Adrenal gland (tissue), 12 donors: ENCODE measurements around the gene PAQR6. TPM values are rescaled to one million over a fixed set of nuclear protein-coding genes. Genes with fewer than 3 reads are reported as not detected.
A peak's percentile ranks its signal among the peaks of the same experiment; 100 is the strongest.

Experiments used
- DNase-seq, 7 donors: peaks; one replicate each; pipeline ENCODE4 v3.0.0-alpha.2; 2019 to 2020
- H3K27ac ChIP-seq, 5 donors: fragments of 200-600 bp; sonication (generic) in 4 of 5; 1 replicate in 3 of 5; 2 replicates in 2 of 5; pipeline versions ENCODE4 v1.5.1 to v1.8.0; 2016 to 2020; ENCODE audit warnings: mild to moderate bottlenecking in 1 of 5
- H3K27me3 ChIP-seq: fragments of 200-600 bp; 2 replicates; pipeline ENCODE4 v1.8.0; 2021
- H3K36me3 ChIP-seq, 2 donors: fragments of 200-600 bp; replicated peaks in 1 of 2; 1 replicate in 1 of 2; 2 replicates in 1 of 2; pipeline versions ENCODE4 v1.5.1 to v1.8.0; 2018 to 2022
- H3K4me1 ChIP-seq, 2 donors: fragments of 200-600 bp; replicated peaks in 1 of 2; 1 replicate in 1 of 2; 2 replicates in 1 of 2; pipeline versions ENCODE4 v1.5.1 to v1.8.0; 2018 to 2021
- H3K4me3 ChIP-seq, 4 donors: fragments of 200-600 bp; sonication (generic) in 3 of 4; one replicate each; pipeline ENCODE4 v1.5.1; 2016 to 2018
- H3K9me3 ChIP-seq, 3 donors: fragments of 200-600 bp; sonication (generic) in 1 of 3; replicated peaks in 1 of 3; 1 replicate in 2 of 3; 2 replicates in 1 of 3; pipeline versions ENCODE4 v1.5.1 to v1.8.0; 2016 to 2021
- CTCF ChIP-seq, 6 experiments: fragments of 450-650 bp in 4 of 6; fragments of 200-600 bp in 2 of 6; sonication (generic) in 1 of 6; IDR thresholded peaks; 1 replicate in 5 of 6; 2 replicates in 1 of 6; pipeline versions ENCODE4 v1.5.1 to v1.8.0; 2016 to 2021; ENCODE audit warnings: antibody characterized with exemption in 6 of 6, mild to moderate bottlenecking in 2 of 6, moderate library complexity in 1 of 6
- POLR2A ChIP-seq, 2 donors: fragments of 450-650 bp; IDR thresholded peaks; one replicate each; pipeline ENCODE4 v1.6.1; 2017; ENCODE audit warnings: antibody characterized with exemption in 2 of 2, mild to moderate bottlenecking in 2 of 2, moderate library complexity in 1 of 2
- WGBS, 4 donors: extraction: QIAGEN DNeasy Blood & Tissue Kit in 2 of 4; methylation state at CpG; one replicate each; pipeline versions ENCODE4 v1.1.5 to v1.1.7; 2013 to 2017; 5-methylcytosine and 5-hydroxymethylcytosine counted together
- intact Hi-C, 2 donors: fragments of 100-400 bp; cut with DNase I; formaldehyde crosslinking; loops; one replicate each; pipeline versions ENCODE4 v1.14.1 to v1.15.0; 2022 to 2023
- polyA plus RNA-seq, 3 donors: library from polyadenylated mRNA; stranded (reverse); fragments of 200-250 nt in 2 of 3; fragments of 350-450 nt in 1 of 3; fragmentation: Illumina TruSeq in 1 of 3; extraction: RNeasy Lipid Tissue Mini Kit (QIAGEN cat#74804) in 1 of 3; gene quantifications; one replicate each; pipeline ENCODE4 v1.2.3, GENCODE V29; 2013 to 2014
- total RNA-seq, 9 donors: library from RNA; depleted of rRNA in 4 of 9; stranded (reverse); fragments of >200 nt in 4 of 9; fragments of 120-200 nt in 1 of 9; fragmentation: NEBNext Ultra II Directional in 1 of 9; extraction: Animal tissue kit (Norgen Biotek cat#: 25700) in 1 of 9; gene quantifications; one replicate each; pipeline versions ENCODE4 v1.1.0 to v1.2.4, GENCODE V29; 2013 to 2023
- donor health status: healthy with polysubstance abuse.
- donor health status: Bipolar disorder and iron deficiency.
- donor health status: DM: yes; HTN: yes; CAD: no.
- donor health status: DM: no; HTN: no; CAD: no.
- donor health status: DM: no; HTN: no; CAD: no.
- donor health status: DM: yes; HTN: yes; CAD: no.

PAQR6 gene
- total and polyA plus RNA-seq, 12 donors = 0.53 to 13.8 (median 1.3) TPM; not detected in 2

DNA sequence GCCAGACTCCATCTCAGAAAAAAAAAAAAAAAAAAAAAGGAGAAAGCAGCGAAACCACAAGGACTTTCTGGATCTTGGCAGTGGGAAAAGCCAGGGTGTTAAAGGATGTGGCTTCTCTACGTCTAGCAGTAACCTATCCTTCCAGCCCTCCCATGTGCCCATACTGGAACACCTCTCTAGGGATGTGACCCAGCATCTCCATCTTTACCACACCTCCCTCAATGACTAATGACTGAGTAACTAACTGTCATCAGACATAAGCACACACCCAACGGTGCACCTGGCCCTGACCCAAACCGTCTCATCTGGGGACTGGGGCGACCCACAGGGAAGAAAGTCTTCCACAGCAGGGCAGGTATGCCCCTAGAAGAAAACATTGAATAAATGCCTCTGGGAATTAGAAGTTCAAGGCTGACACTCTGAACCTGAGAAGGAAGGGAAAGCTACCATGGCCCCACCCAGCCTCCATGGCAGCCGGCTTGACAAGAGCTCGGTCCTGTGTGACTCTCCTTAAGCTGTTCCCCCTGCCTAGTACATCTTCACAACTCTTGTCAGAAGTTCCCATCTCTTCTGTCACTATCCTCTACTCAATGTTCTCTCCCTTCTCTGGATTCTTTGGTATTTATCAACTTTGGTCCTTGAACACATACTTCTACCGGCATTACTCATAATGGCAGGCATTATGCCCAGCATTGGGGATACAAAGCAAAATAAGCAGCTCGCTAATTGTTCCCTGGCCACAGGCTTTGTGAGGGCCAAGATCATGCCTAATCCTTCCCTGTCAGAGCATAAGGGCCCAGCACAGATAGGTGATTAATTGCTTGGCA, 14.8 kb upstream of the PAQR6 start:
- DNase-seq = peak; percentile 51 to 81 (median 75)
- 49 to 59% (median 53%) methylated on average over 9 of the region's 9 CpGs for WGBS, 4 donors
- H3K27ac ChIP-seq = peak overlapping the region in 4 of 5 donors; percentile 10 to 69 (median 38)

DNA sequence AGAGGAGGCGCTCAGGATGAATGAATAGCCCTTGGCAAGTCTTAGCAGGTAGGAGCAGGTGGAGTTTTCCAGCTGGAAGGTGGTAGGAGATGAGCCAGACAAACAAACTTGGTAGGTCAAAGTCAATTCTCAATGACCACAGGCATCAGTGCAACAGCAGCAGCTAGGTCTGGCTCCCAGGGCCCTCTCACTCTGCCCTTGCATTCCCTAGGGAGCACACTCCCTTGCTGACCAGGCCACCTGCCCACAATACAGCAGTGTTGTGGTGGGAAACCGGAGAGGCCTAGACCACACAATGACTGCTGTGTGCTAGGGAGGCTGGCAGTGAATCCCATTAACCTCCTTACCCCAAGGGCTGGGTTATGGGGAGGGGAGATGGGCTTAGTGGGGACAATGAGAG, 13.0 kb upstream of the PAQR6 start:
- Histone ChIP-seq H3K36me3 (peaks cover 0 to 94% of the 10 kb centered on the region in 2 donors), H3K27ac (no peak overlapping the region)

More for the DNA sequence above, 14.8 kb upstream of the PAQR6 start:
- intact Hi-C loops = no loop called here
- peaks cover 4 to 12% of the 10 kb centered on the region in 2 donors for H3K4me1 ChIP-seq
- H3K27me3 ChIP-seq = no peaks in the 10 kb centered on the region
- H3K4me3 ChIP-seq = no peak overlapping the region
- TF ChIP-seq POLR2A (IDR thresholded peaks at IDR 0.05) (no peak), CTCF (IDR thresholded peaks at IDR 0.05) (no peak)
- H3K9me3 ChIP-seq = no peaks in the 10 kb centered on the region
- H3K36me3 ChIP-seq = peaks cover 0 to 94% of the 10 kb centered on the region in 2 donors

DNA sequence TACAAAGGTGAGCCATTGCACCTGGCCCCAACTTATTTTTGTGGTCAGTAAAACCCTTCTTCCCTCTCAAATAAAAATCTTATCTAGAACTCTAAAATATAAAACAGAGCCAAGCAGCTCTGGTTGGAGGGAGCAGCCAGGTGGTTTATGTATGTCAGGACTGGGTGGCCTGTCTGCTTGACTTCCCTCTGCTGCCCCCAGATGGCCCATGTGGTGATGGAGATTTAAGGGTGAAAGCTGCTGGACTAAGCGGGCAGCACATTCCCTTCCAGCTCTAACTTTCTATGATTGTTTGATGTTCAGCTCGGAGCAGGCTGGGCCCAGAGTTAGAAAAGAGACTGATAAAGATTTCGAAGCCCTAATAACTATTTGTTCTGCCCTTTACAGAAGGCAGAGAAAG, 11.9 kb upstream of the PAQR6 start:
- 73 to 89% (median 76%) methylated on average over 3 of the region's 3 CpGs for WGBS, 4 donors
- no peak for TF ChIP-seq POLR2A (IDR thresholded peaks at IDR 0.05)
- peak in 1 of 6 experiments; percentile 13 for TF ChIP-seq CTCF (IDR thresholded peaks at IDR 0.05)
- Histone ChIP-seq H3K27me3 (no peaks in the 10 kb centered on the region), H3K4me3 (no peak overlapping the region), H3K4me1 (peaks cover 4 to 12% of the 10 kb centered on the region in 2 donors), H3K9me3 (no peaks in the 10 kb centered on the region), H3K27ac (peak overlapping the region in 1 of 5 donors; percentile 12), H3K36me3 (peaks cover 0 to 95% of the 10 kb centered on the region in 2 donors)
- intact Hi-C loops = no loop called here
- DNase-seq = peak in 1 of 7 donors; percentile 76

More for the DNA sequence above, 13.0 kb upstream of the PAQR6 start:
- no peak for DNase-seq
- intact Hi-C loops = no loop called here
- WGBS, 4 donors = 89 to 95% (median 93%) methylated on average over 2 of the region's 2 CpGs
- Histone ChIP-seq H3K4me3 (no peak overlapping the region), H3K9me3 (no peaks in the 10 kb centered on the region), H3K27me3 (no peaks in the 10 kb centered on the region), H3K4me1 (peaks cover 4 to 12% of the 10 kb centered on the region in 2 donors)
- TF ChIP-seq CTCF (IDR thresholded peaks at IDR 0.05) = no peak
- no peak for TF ChIP-seq POLR2A (IDR thresholded peaks at IDR 0.05)

DNA sequence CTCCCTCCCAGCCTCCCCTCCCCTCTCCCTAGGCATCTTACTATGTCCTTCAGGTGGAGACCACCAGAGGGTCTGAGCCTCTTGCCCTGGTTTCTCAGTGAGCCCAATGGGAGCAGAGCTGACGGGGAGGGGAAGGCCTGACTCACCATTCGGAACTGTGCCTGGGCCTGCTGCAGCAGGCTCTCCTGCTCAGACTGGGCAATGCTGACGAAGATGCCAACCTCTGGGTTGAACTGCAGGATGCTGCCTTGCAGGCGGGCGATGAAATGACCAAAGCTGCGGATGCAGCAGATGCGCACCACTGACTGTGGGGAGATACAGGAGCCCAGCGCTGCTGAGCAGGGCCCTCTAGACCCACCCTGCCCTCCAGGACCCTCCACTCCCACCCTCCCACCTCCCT, 11.0 kb upstream of the PAQR6 start:
- H3K36me3 ChIP-seq = peaks cover 0 to 97% of the 10 kb centered on the region in 2 donors
- peaks cover 4 to 12% of the 10 kb centered on the region in 2 donors for H3K4me1 ChIP-seq
- WGBS, 4 donors = 57 to 93% (median 93%) methylated on average over 1 to 8 of the region's 8 CpGs; no CpG with 5 or more reads in 1 of the 4 donors
- no peak overlapping the region for H3K27ac ChIP-seq
- TF ChIP-seq CTCF (IDR thresholded peaks at IDR 0.05) = no peak
- TF ChIP-seq POLR2A (IDR thresholded peaks at IDR 0.05) = no peak
- no peak for DNase-seq
- no peaks in the 10 kb centered on the region for H3K9me3 ChIP-seq
- no peaks in the 10 kb centered on the region for H3K27me3 ChIP-seq
- no peak overlapping the region for H3K4me3 ChIP-seq
- intact Hi-C loops = no loop called here
